Colonic mucosa (tissue), 4 donors: ENCODE results near the gene COG3. TPM values are rescaled to one million over a fixed set of nuclear protein-coding genes. Genes with fewer than 3 reads are reported as not detected.

ENCODE experiments used
- DNase-seq: peaks from one replicate; pipeline ENCODE4 v3.0.0-alpha.2; 2020
- H3K27ac ChIP-seq: fragments of 200-600 bp; one replicate; pipeline ENCODE4 v1.8.0; 2021
- H3K27me3 ChIP-seq: fragments of 200-600 bp; one replicate; pipeline ENCODE4 v1.8.0; 2021
- H3K36me3 ChIP-seq: fragments of 200-600 bp; one replicate; pipeline ENCODE4 v1.8.0; 2021
- H3K4me1 ChIP-seq: fragments of 200-600 bp; one replicate; pipeline ENCODE4 v1.8.0; 2021; ENCODE audit warnings: mild to moderate bottlenecking
- H3K4me3 ChIP-seq: fragments of 200-600 bp; one replicate; pipeline ENCODE4 v1.8.0; 2021
- H3K9ac ChIP-seq, 2 donors: one replicate each; pipeline ENCODE4 v1.7.0; 2013; ENCODE audit warnings: control low read depth in 2 of 2, low read depth in 2 of 2, low read length in 2 of 2
- H3K9me3 ChIP-seq: fragments of 200-600 bp; one replicate; pipeline ENCODE4 v1.8.0; 2021
- CTCF ChIP-seq: fragments of 200-600 bp; IDR thresholded peaks from one replicate; pipeline ENCODE4 v1.8.0; 2022; ENCODE audit warnings: antibody characterized with exemption, mild to moderate bottlenecking
- intact Hi-C: fragments of 100-400 bp; cut with DNase I; formaldehyde crosslinking; loops from one replicate; pipeline ENCODE4 v1.14.1; 2022
- total RNA-seq, 2 donors: library from RNA; stranded (reverse); fragmentation: NEBNext Ultra II Directional in 1 of 2; extraction: Animal tissue kit (Norgen Biotek cat#: 25700) in 1 of 2; gene quantifications; one replicate each; pipeline ENCODE4 v1.2.1, GENCODE V29; 2021
- donor health status: healthy.
- donor health status: DM: no; HTN: no; CAD: no.
- donor health status: DM: no; HTN: no; CAD: no.

Gene COG3
- total RNA-seq, 2 donors from 2014 or later, result 39.0 to 49.8 TPM

GRCh38 chr13:45538382-45538781 lies 73.6 kb downstream of the COG3 start:
- no peak for DNase-seq
- Histone ChIP-seq H3K27me3 (no peaks in the 10 kb centered on the region), H3K36me3 (peaks cover 6% of the 10 kb centered on the region), H3K9ac (no peak overlapping the region), H3K9me3 (no peaks in the 10 kb centered on the region), H3K27ac (no peak overlapping the region), H3K4me1 (no peaks in the 10 kb centered on the region), H3K4me3 (no peak overlapping the region)
- TF ChIP-seq CTCF, result no peak
- intact Hi-C loops, result no loop called here

- H3K27me3 ChIP-seq, result no peaks in the 10 kb centered on the region
Observed at GRCh38 chr13:45540195-45540594, 75.5 kb downstream of the COG3 start.

GRCh38 chr13:45540864-45541263 lies 76.1 kb downstream of the COG3 start:
- no peak for DNase-seq
- intact Hi-C loops, result no loop called here
- Histone ChIP-seq H3K4me3 (no peak overlapping the region), H3K9ac (no peak overlapping the region), H3K36me3 (no peaks in the 10 kb centered on the region), H3K4me1 (no peaks in the 10 kb centered on the region), H3K9me3 (no peaks in the 10 kb centered on the region), H3K27ac (no peak overlapping the region), H3K27me3 (no peaks in the 10 kb centered on the region)
- TF ChIP-seq CTCF, result no peak

More at GRCh38 chr13:45540195-45540594, 75.5 kb downstream of the COG3 start:
- no peak for DNase-seq
- Histone ChIP-seq H3K27ac (no peak overlapping the region), H3K9ac (no peak overlapping the region), H3K9me3 (no peaks in the 10 kb centered on the region), H3K36me3 (no peaks in the 10 kb centered on the region), H3K4me1 (no peaks in the 10 kb centered on the region), H3K4me3 (no peak overlapping the region)
- intact Hi-C loops, result no loop called here
- no peak for TF ChIP-seq CTCF

- H3K4me1 ChIP-seq, result no peaks in the 10 kb centered on the region
- intact Hi-C loops, result no loop called here
- no peaks in the 10 kb centered on the region for H3K9me3 ChIP-seq
- H3K9ac ChIP-seq, result no peak overlapping the region
- no peak for TF ChIP-seq CTCF
- no peaks in the 10 kb centered on the region for H3K36me3 ChIP-seq
- H3K27me3 ChIP-seq, result no peaks in the 10 kb centered on the region
- no peak overlapping the region for H3K4me3 ChIP-seq
- DNase-seq, result no peak
- no peak overlapping the region for H3K27ac ChIP-seq
Observed at GRCh38 chr13:45541806-45542205, 77.1 kb downstream of the COG3 start.

GRCh38 chr13:45542391-45542790 lies 77.7 kb downstream of the COG3 start:
- no peak for TF ChIP-seq CTCF
- Histone ChIP-seq H3K4me3 (no peak overlapping the region), H3K27ac (no peak overlapping the region), H3K36me3 (no peaks in the 10 kb centered on the region), H3K9me3 (no peaks in the 10 kb centered on the region), H3K27me3 (no peaks in the 10 kb centered on the region), H3K4me1 (no peaks in the 10 kb centered on the region), H3K9ac (no peak overlapping the region)
- intact Hi-C loops, result no loop called here
- DNase-seq, result no peak

GRCh38 chr13:45542878-45543277 lies 78.1 kb downstream of the COG3 start:
- Histone ChIP-seq H3K27me3 (no peaks in the 10 kb centered on the region), H3K4me3 (no peak overlapping the region), H3K36me3 (no peaks in the 10 kb centered on the region), H3K9me3 (no peaks in the 10 kb centered on the region), H3K27ac (no peak overlapping the region), H3K9ac (no peak overlapping the region), H3K4me1 (no peaks in the 10 kb centered on the region)
- no peak for TF ChIP-seq CTCF
- no peak for DNase-seq
- intact Hi-C loops, result no loop called here
